HG02610 (cell line): ENCODE results near the gene DOLPP1.
"Not testable (repeated sequence)": the region's sequence is repeated elsewhere in the genome, so short reads cannot be mapped to it uniquely, and the experiment has no call there.

Experiments used
- ATAC-seq: cut with Tn5 transposase; IDR thresholded peaks from one replicate; pipeline ENCODE4 v1.9.1; 2021; ENCODE audit warnings: mild to moderate bottlenecking, moderate library complexity; ENCODE audit not compliant: unreplicated experiment

DOLPP1 gene

DNA sequence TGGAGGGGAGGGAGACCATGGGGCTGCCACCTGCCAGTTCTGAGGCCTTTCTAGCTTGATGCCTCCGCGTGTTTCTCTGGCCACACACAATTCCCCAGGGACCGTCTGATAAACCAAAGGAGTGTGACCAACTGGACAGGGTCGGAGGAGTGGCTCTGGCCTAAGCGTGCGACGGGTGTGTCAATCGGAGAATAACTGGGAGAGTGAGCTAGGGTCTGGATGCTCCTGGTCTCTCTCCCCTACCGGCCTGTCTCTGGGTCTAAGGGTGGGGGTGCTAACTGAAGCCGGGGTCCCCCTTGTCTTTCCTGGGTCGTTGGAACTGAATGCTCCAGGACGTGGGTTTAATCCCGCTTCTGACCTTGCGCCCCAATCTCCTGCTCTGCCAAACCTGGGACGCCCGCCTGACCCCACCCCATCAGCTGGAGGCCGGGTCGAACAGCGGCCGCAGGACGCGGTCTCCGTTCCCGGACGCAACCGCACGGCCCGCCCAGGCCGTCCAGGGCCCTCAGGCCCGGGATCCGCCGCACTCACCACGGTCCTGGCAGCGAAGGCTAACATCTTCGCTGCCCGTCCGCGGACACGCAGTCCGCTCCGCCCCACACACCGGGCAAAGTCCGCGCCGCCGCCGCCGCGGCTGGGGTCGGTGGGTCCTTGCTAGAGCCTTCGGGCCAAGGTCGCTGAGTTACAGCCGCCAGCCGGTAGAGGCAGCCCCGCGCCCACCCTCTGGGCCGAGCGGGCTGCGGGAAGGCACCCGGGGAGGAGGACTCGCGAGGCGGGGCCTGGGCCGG is 29.2 kb downstream of the DOLPP1 start:
- no peak for ATAC-seq

DNA sequence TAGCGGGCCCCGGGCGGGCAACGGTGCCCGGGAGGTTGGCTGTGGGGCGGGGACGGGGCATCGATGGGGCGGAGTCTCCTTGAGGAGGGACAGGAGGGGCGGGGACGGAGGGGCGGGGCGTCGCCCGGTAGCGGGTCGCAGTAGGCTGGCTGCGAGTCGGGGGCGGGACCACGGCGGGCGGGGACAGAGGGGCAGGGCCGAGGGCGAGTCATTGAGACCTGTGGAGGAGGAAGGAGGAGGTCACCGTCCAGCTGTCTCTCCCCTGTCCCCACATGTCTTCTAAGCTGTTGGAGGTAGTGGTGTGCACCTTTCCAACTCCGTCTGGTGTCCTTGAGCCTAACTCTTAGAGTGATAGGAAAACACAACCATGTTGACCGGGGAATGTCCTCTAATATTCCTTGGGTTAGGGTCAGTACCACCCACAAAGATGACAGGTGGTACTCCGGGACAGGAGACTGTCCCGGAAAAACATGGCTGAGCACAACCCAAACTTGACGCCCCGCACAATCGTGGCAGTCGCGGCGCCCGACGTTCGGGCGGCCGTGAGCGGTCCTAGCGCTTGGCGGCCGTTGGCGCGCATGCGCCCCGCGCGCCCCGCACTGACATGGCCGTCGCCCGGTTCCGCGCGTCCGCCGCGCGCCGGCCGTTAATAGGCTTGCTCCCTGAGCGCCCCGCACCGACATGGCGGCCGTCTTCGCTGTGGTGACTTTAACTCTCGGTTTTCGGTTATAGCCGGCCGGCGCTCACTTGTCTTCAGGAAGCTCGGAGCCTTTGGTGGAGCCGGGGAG is 30.0 kb downstream of the DOLPP1 start, which contains the start of the genes CRAT and PTPA:
CRAT (minus strand) TSS at position 54 of the 788 bp plus-strand sequence. CDS start 284 bp downstream, outside the sequence.
PTPA (plus strand) TSS at position 676 of the 788 bp plus-strand sequence. CDS start 186 bp downstream, outside the sequence.
- peak; percentile 83 for ATAC-seq

DNA sequence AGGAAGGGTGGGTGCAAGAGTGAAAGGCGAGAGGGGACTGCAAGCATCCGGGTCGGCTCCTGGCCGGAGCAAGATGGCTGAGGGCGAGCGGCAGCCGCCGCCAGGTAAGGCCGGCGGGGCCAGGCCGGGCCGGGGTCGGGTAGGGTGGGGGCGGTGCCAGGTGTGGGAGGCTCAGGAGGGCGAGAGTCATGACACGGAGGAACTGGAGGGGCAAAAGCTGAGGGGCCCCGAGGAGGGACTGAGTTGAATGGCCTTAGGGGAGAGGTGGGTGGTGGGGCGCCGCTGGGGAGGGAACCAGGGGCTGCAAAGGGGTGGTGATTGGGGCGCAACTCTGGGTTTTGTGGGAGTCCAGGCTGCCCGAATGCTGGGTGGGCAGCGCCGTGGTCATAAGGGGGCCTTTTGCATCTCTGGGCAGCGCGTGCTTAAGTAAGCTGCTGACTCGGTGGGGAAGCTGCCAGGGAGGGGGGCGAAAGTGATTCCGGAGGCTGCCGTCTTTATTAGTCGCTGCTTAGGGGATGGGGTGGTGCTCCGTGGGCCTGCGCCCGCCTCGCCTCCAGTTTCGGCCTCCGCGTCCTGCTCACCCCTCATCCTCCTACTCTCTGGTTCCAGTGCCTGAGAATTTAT is 30.7 kb downstream of the DOLPP1 start:
- peak; percentile 16 for ATAC-seq

DNA sequence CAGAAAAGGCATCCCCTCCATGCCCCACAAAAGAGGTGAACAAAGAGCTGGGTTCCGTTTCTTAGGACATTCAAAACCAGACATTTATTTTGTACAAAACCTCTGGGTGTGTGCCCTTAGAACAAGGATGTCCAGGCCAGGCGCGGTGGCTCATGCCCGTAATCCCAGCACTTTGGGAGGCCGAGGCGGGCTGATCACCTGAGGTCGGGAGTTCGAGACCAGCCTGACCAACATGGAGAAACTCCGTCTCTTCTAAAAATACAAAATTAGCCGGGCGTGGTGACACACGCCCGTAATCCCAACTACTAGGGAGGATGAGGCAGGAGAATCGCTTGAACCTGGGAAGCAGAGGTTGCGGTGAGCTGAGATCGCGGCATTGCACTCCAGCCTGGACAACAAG is 31.6 kb downstream of the DOLPP1 start:
- not testable (repeated sequence) for ATAC-seq

DNA sequence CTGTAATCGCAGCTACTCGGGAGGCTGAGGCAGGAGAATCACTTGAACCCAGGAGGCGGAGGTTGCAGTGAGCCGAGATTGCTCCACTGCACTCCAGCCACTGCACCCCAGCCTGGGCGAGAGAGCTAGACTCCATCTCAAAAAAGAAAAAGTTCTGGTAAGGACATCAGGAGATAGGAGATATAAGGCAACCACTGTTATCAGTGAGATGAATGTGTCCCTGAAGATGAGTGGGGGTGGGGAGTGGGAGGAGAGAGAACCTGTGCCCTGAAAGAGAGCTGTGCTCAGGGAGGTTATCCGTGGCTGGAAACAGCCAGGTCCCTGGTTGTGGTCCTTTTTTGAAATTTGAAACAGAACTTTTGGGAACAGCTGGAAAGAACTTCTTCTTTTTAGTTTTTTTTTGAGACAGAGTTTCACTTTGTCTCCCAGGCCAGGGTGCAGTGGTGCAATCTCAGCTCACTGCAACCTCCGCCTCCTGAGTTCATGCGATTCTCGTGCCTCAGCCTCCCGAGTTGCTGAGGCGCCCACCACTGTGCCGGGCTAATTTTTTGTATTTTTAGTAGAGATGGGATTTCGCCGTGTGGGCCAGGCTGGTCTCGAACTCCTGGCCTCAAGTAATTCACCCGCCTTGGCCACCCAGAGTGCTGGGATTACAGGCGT is 32.9 kb downstream of the DOLPP1 start:
- no peak for ATAC-seq

DNA sequence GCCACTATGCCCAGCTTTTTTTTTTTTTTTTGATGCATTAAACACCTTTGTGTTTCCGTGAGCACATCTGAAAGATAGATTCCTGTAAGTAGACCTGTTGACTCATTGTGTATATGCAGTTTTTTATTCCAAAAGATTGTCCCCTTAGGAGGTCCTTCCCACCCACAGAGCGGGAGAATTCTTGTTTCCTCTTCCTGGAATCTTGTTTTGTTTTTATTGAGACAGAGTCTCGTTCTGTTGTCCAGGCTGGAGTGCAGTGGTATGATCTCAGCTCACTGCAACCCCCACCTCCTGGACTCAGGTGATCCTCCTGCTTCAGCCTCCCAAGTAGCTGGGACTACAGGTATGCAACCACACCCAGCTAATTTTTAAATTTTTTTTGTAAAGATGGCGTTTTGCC is 37.9 kb downstream of the DOLPP1 start:
- ATAC-seq = no peak

DNA sequence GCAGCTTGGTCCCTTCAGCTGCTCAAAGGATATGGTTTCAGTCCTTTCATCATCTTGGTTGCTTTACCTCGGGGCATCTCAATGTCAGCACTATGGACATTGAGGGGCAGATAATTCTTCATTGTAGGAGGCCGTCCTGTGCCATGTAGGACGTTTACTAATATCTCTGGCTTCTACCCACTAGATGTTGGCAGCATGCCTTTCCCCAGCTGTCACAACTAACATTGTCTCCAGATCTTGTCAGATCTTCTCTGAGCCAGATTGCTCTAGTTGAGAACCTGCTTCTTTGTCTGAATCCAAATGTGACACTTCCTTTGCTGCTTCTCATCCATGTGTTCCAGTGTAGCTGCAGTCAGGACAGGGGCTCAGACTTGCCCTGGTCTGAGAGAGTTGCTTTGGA is 40.6 kb downstream of the DOLPP1 start:
- ATAC-seq = no peak

DNA sequence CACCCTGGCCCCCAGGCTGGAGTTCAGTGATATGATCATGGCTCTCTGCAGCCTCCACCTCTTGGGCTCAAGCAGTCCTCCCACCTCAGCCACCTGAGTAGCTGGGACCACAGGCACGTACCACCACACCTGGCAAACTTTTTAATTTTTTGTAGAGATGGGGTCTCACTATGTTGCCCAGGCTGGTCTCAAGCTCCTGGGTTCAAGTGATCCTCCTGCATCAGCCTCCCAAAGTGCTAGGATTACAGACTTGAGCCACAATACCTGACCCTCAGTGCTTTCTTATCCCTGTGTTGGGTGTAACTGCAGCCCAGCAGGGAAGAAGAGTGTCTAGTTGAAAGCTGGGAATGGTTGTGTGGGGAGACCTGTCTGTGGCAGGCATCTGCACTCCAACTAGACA is 41.2 kb downstream of the DOLPP1 start:
- ATAC-seq = no peak

DNA sequence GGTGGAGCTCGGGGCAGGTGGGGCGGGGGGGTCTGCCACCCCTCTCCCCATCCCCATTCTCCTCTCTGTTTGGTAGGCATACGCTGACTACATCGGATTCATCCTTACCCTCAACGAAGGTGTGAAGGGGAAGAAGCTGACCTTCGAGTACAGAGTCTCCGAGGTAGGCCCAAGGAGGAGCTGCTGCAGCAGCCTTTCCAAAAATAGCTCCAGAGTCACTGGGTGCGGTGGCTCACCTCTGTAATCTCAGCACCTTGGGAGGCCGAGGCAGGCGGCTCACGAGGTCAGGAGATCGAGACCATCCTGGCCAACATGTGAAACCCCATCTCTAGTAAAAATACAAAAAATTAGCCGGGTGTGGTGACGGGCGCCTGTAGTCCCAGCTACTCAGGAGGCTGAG is 42.1 kb downstream of the DOLPP1 start:
- ATAC-seq = not testable (repeated sequence)

DNA sequence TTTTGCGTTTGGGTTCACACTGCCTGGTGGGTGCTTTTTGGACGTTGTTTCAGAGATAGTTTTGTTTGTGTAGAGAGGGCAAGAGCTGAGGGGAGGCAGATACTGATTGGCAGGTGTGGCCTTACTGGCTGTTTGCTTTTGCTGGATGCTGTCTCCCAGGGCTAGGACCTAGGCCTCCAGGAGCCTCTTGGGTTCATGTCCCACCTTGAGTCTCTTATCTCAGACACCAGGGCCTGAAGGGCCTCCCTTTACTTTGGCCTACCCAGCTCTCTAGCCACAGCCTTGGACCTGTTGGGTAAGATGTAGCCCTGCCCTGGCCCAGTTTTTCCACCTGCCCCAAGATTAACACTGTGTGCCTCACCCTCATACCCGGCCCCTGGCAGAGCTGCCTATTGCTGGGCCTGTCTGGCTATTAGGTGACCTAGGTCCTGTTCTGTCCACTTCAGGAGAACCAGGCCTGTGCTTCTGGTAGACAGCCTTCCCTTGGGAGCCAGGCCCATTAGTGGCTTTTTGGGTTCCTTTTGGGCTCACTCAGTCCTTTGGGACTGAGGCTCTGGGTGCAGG is 43.7 kb downstream of the DOLPP1 start:
- ATAC-seq = no peak

DNA sequence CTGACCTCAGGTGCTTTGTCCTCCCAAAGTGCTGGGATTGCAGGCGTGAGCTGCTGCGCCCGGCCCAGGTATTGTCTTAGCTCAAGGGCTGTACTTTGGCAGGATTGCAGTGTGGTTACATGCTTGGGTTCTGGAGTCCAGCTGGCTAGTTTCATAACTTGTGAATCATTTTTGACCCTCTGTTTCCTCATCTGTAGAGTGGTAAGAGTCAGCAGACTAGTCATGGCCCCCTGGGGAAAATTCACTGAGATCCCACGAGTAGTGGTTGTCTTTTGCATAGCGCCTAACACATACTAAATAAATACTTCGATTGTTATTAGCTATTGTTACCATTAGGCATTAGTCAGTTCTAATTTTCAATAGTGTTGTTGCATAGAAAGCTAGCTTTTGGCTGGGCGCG is 44.6 kb downstream of the DOLPP1 start:
- ATAC-seq = peak; percentile 55

DNA sequence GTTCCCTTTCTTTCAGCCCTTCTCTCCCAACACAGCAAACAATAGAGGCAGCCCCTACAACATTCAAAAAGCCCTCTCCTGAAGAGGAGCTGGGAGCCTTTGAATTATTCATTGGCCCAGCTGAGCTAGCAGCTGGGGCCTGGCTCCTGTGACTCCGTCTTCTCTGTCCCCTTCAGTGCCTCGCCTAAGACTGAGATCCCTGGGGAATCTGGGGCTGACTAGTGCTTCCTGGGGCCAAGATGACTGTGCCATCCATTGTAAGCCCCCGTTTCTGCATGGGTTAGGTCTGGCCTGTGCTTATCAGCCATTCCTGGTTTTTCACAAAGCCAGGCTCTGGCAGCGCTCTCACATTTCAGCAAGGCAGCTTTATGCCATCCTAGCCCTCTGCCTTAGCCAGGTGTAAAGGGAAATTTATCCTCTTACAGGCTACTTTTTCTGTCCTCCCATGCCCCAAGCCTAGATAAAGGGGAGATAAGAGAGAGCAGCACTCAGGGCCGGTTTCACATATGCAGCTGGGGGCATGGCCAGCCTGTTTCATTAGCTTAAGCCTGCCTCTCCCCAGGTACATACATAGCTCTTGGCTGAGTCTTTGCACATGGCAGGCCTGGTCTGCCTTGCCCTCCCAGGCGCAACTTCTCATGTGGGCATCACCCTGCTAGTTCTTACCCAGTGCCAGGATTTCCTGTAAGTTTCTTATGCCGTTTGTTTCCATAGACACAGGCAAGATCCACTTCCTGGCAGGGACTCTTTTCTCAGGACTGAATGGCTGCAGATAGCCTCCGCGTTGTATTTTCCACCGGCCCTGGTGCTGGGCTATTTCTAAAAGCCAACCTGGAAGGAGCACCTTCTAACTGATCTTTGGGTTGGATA is 46.1 kb downstream of the DOLPP1 start:
- no peak for ATAC-seq

DNA sequence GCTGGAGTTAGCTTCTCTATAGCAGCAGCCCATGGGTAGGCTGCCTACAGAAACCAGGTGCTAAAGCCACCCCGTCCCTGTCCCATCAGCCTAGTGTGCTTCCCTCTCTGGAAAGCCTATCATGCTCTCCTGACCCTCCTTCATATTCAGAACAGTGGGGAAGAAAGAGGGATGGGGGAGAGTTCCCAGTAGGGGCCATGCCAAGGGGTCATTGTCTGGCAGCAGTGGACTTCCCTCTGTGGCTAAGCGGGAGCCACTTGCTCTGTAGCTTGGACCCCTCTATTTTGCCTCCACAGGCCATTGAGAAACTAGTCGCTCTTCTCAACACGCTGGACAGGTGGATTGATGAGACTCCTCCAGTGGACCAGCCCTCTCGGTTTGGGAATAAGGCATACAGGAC is 47.8 kb downstream of the DOLPP1 start:
- ATAC-seq = no peak

DNA sequence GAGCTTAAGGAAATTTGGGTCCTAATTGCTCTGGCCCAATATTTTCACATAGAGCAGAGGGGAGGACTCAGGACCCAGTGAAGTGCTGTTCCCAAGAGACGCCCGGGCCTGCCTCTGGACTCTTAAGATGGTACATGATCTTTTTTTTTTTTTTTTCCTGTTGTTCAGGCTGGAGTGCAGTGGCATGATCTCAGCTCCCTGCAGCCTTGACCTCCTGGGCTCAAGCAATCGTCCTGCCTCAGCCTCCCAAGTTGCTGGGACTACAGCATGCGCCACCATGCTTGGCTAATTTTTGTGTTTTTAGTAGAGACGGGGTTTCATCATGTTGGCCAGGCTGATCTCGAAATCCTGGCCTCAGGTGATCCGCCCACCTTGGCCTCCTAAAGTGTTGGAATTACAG is 49.4 kb downstream of the DOLPP1 start:
- not testable (repeated sequence) for ATAC-seq

DNA sequence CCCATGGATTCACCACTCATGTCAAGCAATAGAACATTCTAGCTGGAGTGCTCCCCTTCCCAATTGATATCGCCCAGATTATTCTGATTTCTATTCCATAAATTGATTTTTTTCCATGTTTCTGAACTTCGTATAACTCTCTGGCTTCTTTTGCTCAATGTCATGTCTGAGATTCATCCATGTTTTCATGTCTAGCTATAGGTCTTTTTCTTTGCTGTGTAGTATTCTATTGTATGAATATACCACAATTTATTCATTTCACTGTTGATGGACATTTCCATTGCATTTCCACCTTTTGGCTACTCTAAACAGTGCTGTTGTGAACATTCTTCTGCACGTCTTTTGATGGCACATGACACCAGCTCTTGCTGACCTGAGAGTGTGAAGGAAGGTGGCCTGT is 49.9 kb downstream of the DOLPP1 start:
- no peak for ATAC-seq

DNA sequence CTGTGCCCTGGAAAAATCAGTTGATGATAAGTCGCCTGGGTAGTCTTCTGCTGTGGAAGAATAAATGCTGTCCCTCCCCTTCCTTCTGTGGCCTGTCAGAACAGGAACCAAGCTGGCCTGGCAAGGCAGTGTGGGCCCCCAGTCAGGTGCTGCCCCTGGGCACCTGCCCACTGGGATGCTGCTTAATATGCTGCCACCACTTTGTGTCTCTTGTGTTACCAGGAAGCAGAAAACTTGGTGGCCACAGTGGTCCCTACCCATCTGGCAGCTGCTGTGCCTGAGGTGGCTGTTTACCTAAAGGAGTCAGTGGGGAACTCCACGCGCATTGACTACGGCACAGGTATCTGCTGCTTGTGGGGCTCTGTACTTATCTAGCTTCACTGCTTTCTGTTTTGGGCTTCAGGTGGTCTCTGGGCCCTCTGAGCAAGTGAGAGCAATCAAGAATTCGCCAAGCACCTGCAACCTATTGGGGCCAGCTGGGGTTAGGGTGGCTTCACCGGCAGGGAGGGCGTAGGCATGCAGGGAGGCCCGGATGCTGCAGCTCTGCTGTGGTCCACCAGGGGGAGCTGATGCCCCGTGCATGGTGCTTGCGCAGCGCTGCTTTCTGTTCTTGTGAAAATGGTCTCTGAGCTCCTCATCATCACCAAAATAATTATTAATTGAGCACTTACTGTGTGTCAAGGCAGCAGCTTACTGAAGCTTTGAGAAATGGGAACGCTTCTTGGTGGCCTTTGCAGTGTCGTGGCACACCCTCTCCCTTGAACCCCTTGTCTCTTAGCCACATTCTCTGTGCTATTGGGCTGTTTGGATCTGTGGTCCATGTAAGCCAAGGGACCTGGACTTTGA is 50.6 kb downstream of the DOLPP1 start:
- ATAC-seq = no peak

DNA sequence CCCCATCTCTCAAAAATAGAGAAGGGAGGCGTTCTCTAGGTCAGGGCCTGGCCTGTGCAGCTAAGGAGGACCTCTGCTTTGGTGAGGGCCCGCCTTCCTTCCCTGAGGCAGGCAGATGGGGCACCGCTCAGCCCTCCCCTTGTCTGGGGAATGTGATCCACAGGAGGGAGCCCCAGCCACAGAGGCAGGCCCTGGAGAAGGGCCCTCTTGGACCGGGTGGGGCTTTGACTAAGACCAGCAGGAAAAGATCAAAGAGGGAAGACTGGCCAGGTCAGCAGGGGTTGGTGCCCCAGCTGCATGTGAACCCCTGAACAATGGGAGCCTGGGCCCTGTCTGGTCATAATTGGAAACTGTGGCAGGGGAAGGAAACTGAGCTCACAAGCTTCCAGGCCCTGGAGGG is 52.2 kb downstream of the DOLPP1 start:
- ATAC-seq = no peak

DNA sequence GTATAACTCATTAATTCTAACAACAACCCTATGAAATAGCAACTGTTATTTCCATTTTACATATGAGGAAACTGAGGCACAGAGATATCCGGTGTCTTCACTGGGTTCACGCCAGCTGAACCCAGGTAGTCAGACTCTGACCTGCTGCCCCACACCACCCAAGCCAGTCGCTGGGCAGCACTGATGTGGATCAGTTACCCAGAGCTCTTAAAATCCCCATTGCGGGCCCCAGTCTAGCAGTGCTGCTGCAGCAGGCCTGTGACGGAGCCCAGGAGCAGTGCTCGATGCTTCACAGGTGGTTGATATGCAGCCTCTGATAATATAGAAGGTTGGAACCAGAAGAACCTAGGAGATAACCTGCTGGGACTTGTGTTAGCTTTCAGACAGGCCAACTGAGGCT is 54.6 kb downstream of the DOLPP1 start:
- no peak for ATAC-seq
